ES-I3 (cell line): ENCODE results near the gene CARM1.
"Not testable (repeated sequence)": the region's sequence is repeated elsewhere in the genome, so short reads cannot be mapped to it uniquely, and the experiment has no call there.

Source experiments
- H3K36me3 ChIP-seq: 2 replicates; pipeline ENCODE4 v1.6.1; 2013; ENCODE audit warnings: mild to moderate bottlenecking, low read length, control low read depth, moderate library complexity; ENCODE audit not compliant: insufficient read depth
- H3K4me1 ChIP-seq: 2 replicates; pipeline ENCODE4 v1.6.1; 2013; ENCODE audit warnings: mild to moderate bottlenecking, control low read depth, low read length; ENCODE audit not compliant: insufficient read depth
- H3K9ac ChIP-seq: 2 replicates; pipeline ENCODE4 v1.6.1; 2013; ENCODE audit warnings: low read depth, mild to moderate bottlenecking, low read length, moderate library complexity
- H3K9me3 ChIP-seq: 2 replicates; pipeline ENCODE4 v1.6.1; 2013; ENCODE audit warnings: mild to moderate bottlenecking, low read length, moderate library complexity; ENCODE audit not compliant: control insufficient read depth, insufficient read depth

The CARM1 gene

GRCh38 chr19:10936661-10937084 is 65.3 kb downstream of the CARM1 start:
- Histone ChIP-seq H3K4me1 (peaks cover 6% of the 10 kb centered on the region), H3K36me3 (no peaks in the 10 kb centered on the region), H3K9me3 (no peaks in the 10 kb centered on the region), H3K9ac (peak overlapping the region; percentile 2)

- H3K9ac ChIP-seq, H3K9me3 ChIP-seq, H3K36me3 ChIP-seq: not testable (repeated sequence)
- peaks cover 11% of the 10 kb centered on the region for H3K4me1 ChIP-seq
These were observed 70.3 kb downstream of the CARM1 start for GRCh38 chr19:10941649-10942048.

DNA sequence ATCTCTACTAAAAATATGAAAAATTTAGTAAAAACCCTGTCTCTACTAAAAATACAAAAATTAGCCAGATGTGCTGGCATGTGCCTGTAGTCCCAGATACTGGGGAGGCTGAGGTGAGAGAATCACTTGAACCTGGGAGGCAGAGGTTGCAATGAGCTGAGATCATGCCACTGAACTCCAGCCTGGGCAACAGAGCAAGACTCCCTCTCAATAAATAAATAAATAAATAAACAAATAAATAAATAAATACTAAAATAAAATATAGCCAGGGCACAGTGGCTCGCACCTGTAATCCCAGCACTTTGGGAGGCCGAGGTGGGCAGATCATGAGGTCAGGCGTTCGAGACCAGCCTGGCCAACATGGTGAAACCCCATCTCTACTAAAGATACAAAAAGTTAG is 72.1 kb downstream of the CARM1 start:
- not testable (repeated sequence) for H3K36me3 ChIP-seq, H3K9ac ChIP-seq, H3K9me3 ChIP-seq
- peaks cover 14% of the 10 kb centered on the region for H3K4me1 ChIP-seq

DNA sequence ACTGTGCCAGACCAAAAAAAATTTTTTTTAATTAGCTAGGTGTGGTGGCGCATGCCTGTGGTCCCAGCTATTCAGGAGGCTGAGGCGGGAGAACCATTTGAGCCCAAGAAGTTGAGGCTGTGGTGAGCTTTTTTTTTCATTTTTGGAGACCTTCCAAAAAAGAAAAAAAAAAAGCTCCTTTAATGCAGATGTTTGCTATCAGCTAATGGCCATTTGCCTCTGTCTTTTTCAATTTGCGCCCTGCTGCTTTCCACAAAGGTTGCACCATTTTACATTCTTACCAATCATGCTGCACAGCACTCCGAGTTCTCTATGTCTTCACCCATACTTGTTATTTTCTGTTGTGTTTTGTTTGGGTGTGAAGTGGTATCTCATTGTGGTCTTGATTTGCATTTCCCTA is 73.9 kb downstream of the CARM1 start:
- H3K9ac ChIP-seq: no peak overlapping the region
- H3K4me1 ChIP-seq: peaks cover 8% of the 10 kb centered on the region; the same call in 1 of the 2 replicates
- no peaks in the 10 kb centered on the region for H3K36me3 ChIP-seq

GRCh38 chr19:10946958-10947657 is 75.8 kb downstream of the CARM1 start:
- no peak overlapping the region for H3K9ac ChIP-seq
- no peaks in the 10 kb centered on the region for H3K36me3 ChIP-seq
- no peaks in the 10 kb centered on the region for H3K9me3 ChIP-seq
- peaks cover 8% of the 10 kb centered on the region; the same call in 1 of the 2 replicates for H3K4me1 ChIP-seq

More for the DNA sequence above, 73.9 kb downstream of the CARM1 start:
- H3K9me3 ChIP-seq: no peaks in the 10 kb centered on the region

DNA sequence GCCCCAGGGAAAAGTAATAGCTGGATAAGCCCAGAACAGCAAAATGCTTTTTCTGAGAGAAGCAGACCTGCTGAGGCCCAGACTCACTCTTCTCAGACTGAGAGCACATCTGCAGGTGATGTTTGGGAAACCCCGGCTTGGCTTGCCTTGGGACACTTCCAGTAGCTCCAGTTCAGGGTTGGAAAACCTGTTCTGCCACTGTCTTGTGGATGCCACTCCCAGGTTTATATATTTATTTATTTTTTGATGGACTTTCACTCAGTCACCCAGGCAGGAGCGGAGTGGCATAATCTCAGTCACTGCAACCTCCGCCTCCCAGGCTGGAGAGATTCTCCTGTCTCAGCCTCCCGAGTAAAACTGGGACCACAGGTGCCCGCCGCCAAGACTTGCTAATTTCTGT is 81.5 kb downstream of the CARM1 start:
- Histone ChIP-seq H3K36me3 (no peaks in the 10 kb centered on the region), H3K4me1 (no peaks in the 10 kb centered on the region), H3K9ac (no peak overlapping the region), H3K9me3 (no peaks in the 10 kb centered on the region)

- H3K9ac ChIP-seq, H3K9me3 ChIP-seq, H3K36me3 ChIP-seq, H3K4me1 ChIP-seq: not testable (repeated sequence)
These were observed 88.1 kb downstream of the CARM1 start for GRCh38 chr19:10959277-10959968.

GRCh38 chr19:10960314-10961072 is 89.1 kb downstream of the CARM1 start, which contains the start of gene SMARCA4:
TSS of gene SMARCA4 (plus strand) at chr19:10961030. CDS start at chr19:10984152, 23,122 bp downstream.
- H3K9ac ChIP-seq: peak within 1 kb of the TSS; percentile 98
- H3K36me3 ChIP-seq: no peaks in the 10 kb centered on the region
- no peaks in the 10 kb centered on the region for H3K9me3 ChIP-seq
- H3K4me1 ChIP-seq: peaks cover 12% of the 10 kb centered on the region; the same call in 1 of the 2 replicates

DNA sequence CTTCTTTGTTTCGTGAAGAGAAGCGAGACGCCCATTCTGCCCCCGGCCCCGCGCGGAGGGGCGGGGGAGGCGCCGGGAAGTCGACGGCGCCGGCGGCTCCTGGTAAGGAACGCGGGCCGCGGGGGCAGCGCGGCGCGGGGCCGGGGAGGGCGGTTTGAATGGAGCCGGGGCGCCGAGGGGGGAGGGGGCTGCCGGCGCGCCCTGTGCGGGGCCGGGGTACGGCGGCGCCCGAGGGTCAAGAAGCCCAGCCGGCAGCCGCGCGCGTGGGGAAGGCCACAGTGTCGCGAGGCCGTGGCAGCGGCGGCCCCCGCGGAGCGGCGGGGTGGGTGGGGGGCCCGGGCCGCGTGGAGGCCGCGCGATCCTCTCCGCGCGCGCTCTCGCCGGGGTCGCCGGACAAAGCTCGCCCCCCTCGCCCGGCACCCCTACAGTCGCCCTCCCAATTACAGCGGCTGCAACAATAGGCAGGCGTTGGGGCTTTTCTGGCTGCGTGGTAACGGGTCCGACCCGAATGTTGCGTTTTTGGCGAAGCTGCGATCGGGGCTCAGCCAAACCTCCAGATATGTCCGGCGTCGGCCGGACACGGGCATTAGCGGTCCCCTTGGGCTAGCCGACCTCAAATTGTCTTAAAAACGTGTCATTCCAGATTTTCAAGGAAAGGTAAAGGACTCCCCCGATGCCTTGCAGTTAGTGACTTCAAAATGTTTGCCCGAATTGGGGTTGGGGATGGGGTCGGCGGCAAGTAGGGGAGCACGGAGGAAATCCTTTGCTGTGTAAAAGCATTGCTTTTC is 89.9 kb downstream of the CARM1 start:
- Histone ChIP-seq H3K9me3 (no peaks in the 10 kb centered on the region), H3K36me3 (no peaks in the 10 kb centered on the region), H3K9ac (peak overlapping the region; percentile 98), H3K4me1 (peaks cover 12% of the 10 kb centered on the region; the same call in 1 of the 2 replicates)

DNA sequence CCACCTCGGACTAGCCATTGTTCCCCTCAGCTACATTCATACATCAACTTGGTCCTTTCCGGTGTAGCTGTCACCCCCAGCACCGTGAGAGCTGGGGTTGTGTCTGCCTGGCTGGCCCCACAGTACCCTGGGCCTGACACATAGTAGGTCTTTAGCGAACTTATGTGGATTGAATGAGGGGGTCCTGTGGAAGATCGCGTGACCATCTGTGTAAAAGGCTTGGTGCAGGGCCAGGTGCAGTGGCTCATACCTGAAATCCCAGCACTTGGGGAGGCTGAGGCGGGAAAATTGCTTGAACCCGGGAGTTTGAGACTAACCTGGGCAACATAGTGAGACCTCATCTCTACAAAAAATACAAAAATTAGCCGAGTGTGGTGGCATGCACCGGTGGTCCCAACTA is 91.5 kb downstream of the CARM1 start:
- no peaks in the 10 kb centered on the region for H3K9me3 ChIP-seq
- H3K9ac ChIP-seq: no peak overlapping the region
- H3K36me3 ChIP-seq: no peaks in the 10 kb centered on the region
- H3K4me1 ChIP-seq: peaks cover 12% of the 10 kb centered on the region; the same call in 1 of the 2 replicates

DNA sequence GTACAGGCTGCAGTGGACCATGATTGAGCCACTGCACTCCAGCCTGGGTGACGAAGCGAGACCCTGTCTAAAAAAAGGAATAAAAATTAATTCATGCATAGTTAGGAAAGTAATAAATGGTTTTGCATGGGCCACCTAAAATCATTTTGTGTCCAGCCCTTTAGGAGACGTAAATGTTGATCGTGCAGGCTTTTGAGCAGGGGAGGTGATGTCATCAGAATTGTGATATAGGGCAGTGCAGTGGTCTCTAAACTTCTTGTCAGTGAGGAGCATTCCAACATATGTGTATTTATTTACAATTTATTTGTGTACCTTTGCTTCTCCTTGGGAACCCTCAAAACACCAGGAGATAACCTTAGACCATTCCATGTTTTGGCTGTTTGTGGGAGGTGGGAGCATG is 92.5 kb downstream of the CARM1 start:
- Histone ChIP-seq H3K9me3 (no peaks in the 10 kb centered on the region), H3K36me3 (no peaks in the 10 kb centered on the region), H3K9ac (no peak overlapping the region), H3K4me1 (peaks cover 12% of the 10 kb centered on the region; the same call in 1 of the 2 replicates)

GRCh38 chr19:10964903-10965302 is 93.5 kb downstream of the CARM1 start:
- Histone ChIP-seq H3K9me3 (no peaks in the 10 kb centered on the region), H3K4me1 (peaks cover 12% of the 10 kb centered on the region; the same call in 1 of the 2 replicates), H3K9ac (no peak overlapping the region), H3K36me3 (no peaks in the 10 kb centered on the region)

GRCh38 chr19:10965398-10965797 is 94.0 kb downstream of the CARM1 start:
- peaks cover 12% of the 10 kb centered on the region; the same call in 1 of the 2 replicates for H3K4me1 ChIP-seq
- no peak overlapping the region for H3K9ac ChIP-seq
- H3K36me3 ChIP-seq: no peaks in the 10 kb centered on the region
- no peaks in the 10 kb centered on the region for H3K9me3 ChIP-seq

DNA sequence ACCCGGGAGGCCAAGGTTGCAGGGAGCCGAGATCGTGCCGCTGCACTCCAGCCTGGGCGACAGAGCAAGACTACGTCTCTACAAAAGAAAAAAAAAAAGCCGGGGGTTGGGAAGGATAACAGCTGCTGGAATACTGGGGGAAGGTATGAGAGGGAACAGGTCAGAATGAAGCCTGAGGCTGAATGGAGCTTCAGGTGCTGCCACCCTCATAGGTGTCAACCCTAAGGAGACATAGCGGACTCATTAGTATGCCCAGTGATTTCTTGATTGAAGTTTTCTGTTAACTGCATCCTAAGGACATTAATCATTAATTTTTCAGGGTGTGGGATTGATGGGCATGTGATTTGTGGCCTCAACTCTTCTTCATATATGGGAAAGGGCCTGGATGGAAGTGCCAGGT is 95.5 kb downstream of the CARM1 start:
- no peaks in the 10 kb centered on the region for H3K36me3 ChIP-seq
- no peak overlapping the region for H3K9ac ChIP-seq
- H3K4me1 ChIP-seq: peaks cover 12% of the 10 kb centered on the region; the same call in 1 of the 2 replicates
- no peaks in the 10 kb centered on the region for H3K9me3 ChIP-seq
